ENCODE measurements around the gene AGGF1. TPM values are rescaled to one million over a fixed set of nuclear protein-coding genes. Genes with fewer than 3 reads are reported as not detected.
"Not testable (repeated sequence)": the region's sequence is repeated elsewhere in the genome, so short reads cannot be mapped to it uniquely, and the experiment has no call there.

The AGGF1 gene
- total RNA-seq, 1 experiment from 2014 or later, result 15.4 TPM

GRCh38 chr5:76983468-76983867 lies 46.7 kb upstream of the AGGF1 start:
- Histone ChIP-seq H3F3A (ENCODE audit: insufficient read depth, low read depth) (no peaks in the 10 kb centered on the region), H3K9me3 (ENCODE audit: insufficient read depth, low read depth) (no peaks in the 10 kb centered on the region), H3K27me3 (ENCODE audit: insufficient read depth, low read depth) (no peaks in the 10 kb centered on the region), H3K4me2 (no peak overlapping the region), H3K79me2 (ENCODE audit: low read depth) (no peaks in the 10 kb centered on the region), H2AFZ (no peak overlapping the region), H3K4me3 (no peak overlapping the region), H3K9me2 (ENCODE audit: insufficient read depth) (no peaks in the 10 kb centered on the region; the same call in 1 of the 2 replicates), H4K20me1 (ENCODE audit: insufficient read depth) (no peaks in the 10 kb centered on the region), H3K27ac (no peak overlapping the region), H3K36me3 (ENCODE audit: low read depth) (no peaks in the 10 kb centered on the region), H3K4me1 (replicated peaks; ENCODE audit: insufficient read depth) (no peaks in the 10 kb centered on the region)
- DNase-seq, result no peak
- intact Hi-C loops (cut with micrococcal nuclease; ENCODE audit: unreplicated experiment), result no loop called here
- no TSS peak for BruUV-seq (replicated peaks)
- ChIA-PET POLR2A (ENCODE audit: unreplicated experiment) (no interaction called here), CTCF (no interaction called here)
- TF ChIP-seq CTCF (conservative IDR thresholded peaks at IDR 0.05), result no peak
- TF ChIP-seq EZH2 (IDR thresholded peaks at IDR 0.05; ENCODE audit: low read depth), result no peak

- Histone ChIP-seq H3K9me3 (ENCODE audit: insufficient read depth, low read depth) (no peaks in the 10 kb centered on the region), H3K27me3 (ENCODE audit: insufficient read depth, low read depth) (no peaks in the 10 kb centered on the region), H3K79me2 (ENCODE audit: low read depth) (no peaks in the 10 kb centered on the region), H3K4me3 (no peak overlapping the region), H3K27ac (no peak overlapping the region), H3K36me3 (ENCODE audit: low read depth) (no peaks in the 10 kb centered on the region), H3K9me2 (ENCODE audit: insufficient read depth) (no peaks in the 10 kb centered on the region), H3K4me2 (no peak overlapping the region), H4K20me1 (ENCODE audit: insufficient read depth) (no peaks in the 10 kb centered on the region), H2AFZ (no peak overlapping the region), H3K4me1 (replicated peaks; ENCODE audit: insufficient read depth) (no peaks in the 10 kb centered on the region), H3F3A (ENCODE audit: insufficient read depth, low read depth) (no peaks in the 10 kb centered on the region)
- CTCF ChIA-PET, result no interaction called here
- no peak for DNase-seq
- intact Hi-C loops (cut with micrococcal nuclease; ENCODE audit: unreplicated experiment), result no loop called here
- POLR2A ChIA-PET (ENCODE audit: unreplicated experiment), result no interaction called here
- BruUV-seq (replicated peaks), result no TSS peak
- TF ChIP-seq EZH2 (IDR thresholded peaks at IDR 0.05; ENCODE audit: low read depth) (no peak), CTCF (conservative IDR thresholded peaks at IDR 0.05) (no peak)
These were observed 43.2 kb upstream of the AGGF1 start for GRCh38 chr5:76986825-76987526.

- no peaks in the 10 kb centered on the region for H3K79me2 ChIP-seq (ENCODE audit: low read depth)
- no peak overlapping the region for H2AFZ ChIP-seq
- H3K36me3 ChIP-seq (ENCODE audit: low read depth), result no peaks in the 10 kb centered on the region
- no peak for DNase-seq
- no peak overlapping the region for H3K27ac ChIP-seq
- CTCF ChIA-PET, result no interaction called here
- H3K4me1 ChIP-seq (replicated peaks; ENCODE audit: insufficient read depth), result no peaks in the 10 kb centered on the region
- H3K4me3 ChIP-seq, result no peak overlapping the region
- H3K27me3 ChIP-seq (ENCODE audit: insufficient read depth, low read depth), result no peaks in the 10 kb centered on the region
- TF ChIP-seq EZH2 (IDR thresholded peaks at IDR 0.05; ENCODE audit: low read depth) (no peak), CTCF (conservative IDR thresholded peaks at IDR 0.05) (no peak)
- no peaks in the 10 kb centered on the region for H3K9me2 ChIP-seq (ENCODE audit: insufficient read depth)
- no peak overlapping the region for H3K4me2 ChIP-seq
- POLR2A ChIA-PET (ENCODE audit: unreplicated experiment), result no interaction called here
- BruUV-seq (replicated peaks), result no TSS peak
- H3K9me3 ChIP-seq (ENCODE audit: insufficient read depth, low read depth), result no peaks in the 10 kb centered on the region
- intact Hi-C loops (cut with micrococcal nuclease; ENCODE audit: unreplicated experiment), result no loop called here
- H3F3A ChIP-seq (ENCODE audit: insufficient read depth, low read depth), result no peaks in the 10 kb centered on the region
- H4K20me1 ChIP-seq (ENCODE audit: insufficient read depth), result no peaks in the 10 kb centered on the region
These were observed 39.2 kb upstream of the AGGF1 start for GRCh38 chr5:76990899-76991459.

GRCh38 chr5:76993436-76993835 lies 36.8 kb upstream of the AGGF1 start:
- DNase-seq; H3K36me3 ChIP-seq (ENCODE audit: low read depth); CTCF ChIA-PET; H3K9me2 ChIP-seq (ENCODE audit: insufficient read depth); H3F3A ChIP-seq (ENCODE audit: insufficient read depth, low read depth); H4K20me1 ChIP-seq (ENCODE audit: insufficient read depth); H2AFZ ChIP-seq; intact Hi-C loops (cut with micrococcal nuclease; ENCODE audit: unreplicated experiment); H3K4me1 ChIP-seq (replicated peaks; ENCODE audit: insufficient read depth); H3K27ac ChIP-seq; H3K79me2 ChIP-seq (ENCODE audit: low read depth); POLR2A ChIA-PET (ENCODE audit: unreplicated experiment); BruUV-seq (replicated peaks); H3K27me3 ChIP-seq (ENCODE audit: insufficient read depth, low read depth); H3K4me2 ChIP-seq; H3K4me3 ChIP-seq; H3K9me3 ChIP-seq (ENCODE audit: insufficient read depth, low read depth): not testable (repeated sequence)

All from PC-9 (cell line).